ENCODE data around the gene CMBL. TPM values are rescaled to one million over a fixed set of nuclear protein-coding genes. Genes with fewer than 3 reads are reported as not detected.

CMBL gene
- total RNA-seq, 3 donors from 2014 or later, result 8.2 to 9.4 (median 9.2) TPM

- Histone ChIP-seq H3K4me3 (peak overlapping the region; percentile 77 to 99 (median 97)), H3K4me1 (no peaks in the 10 kb centered on the region), H3K27me3 (no peaks in the 10 kb centered on the region), H3K36me3 (no peaks in the 10 kb centered on the region), H3K9me3 (no peaks in the 10 kb centered on the region), H3K27ac (peak overlapping the region; percentile 95 to 99)
- intact Hi-C loops (cut with DNase I; ENCODE audit: low total_unique reads), result no loop called here
- no peak for TF ChIP-seq POLR2AphosphoS5 (IDR thresholded peaks at IDR 0.05)
- TF ChIP-seq CTCF (IDR thresholded peaks at IDR 0.05), result no peak
- TF ChIP-seq POLR2A (IDR thresholded peaks at IDR 0.05), result no peak
- no peak for DNase-seq (ENCODE audit: low spot score in 2 of 2)
Measured at GRCh38 chr5:10352430-10353240, 44.9 kb upstream of the CMBL start.

- no peak for TF ChIP-seq POLR2AphosphoS5 (IDR thresholded peaks at IDR 0.05)
- no peak for TF ChIP-seq CTCF (IDR thresholded peaks at IDR 0.05)
- no peak for TF ChIP-seq POLR2A (IDR thresholded peaks at IDR 0.05)
- Histone ChIP-seq H3K27me3 (no peaks in the 10 kb centered on the region), H3K27ac (peak overlapping the region in 1 of 2 donors; percentile 99), H3K9me3 (no peaks in the 10 kb centered on the region), H3K4me1 (no peaks in the 10 kb centered on the region), H3K36me3 (no peaks in the 10 kb centered on the region), H3K4me3 (no peak overlapping the region)
- no peak for DNase-seq (ENCODE audit: low spot score in 2 of 2)
- intact Hi-C loops (cut with DNase I; ENCODE audit: low total_unique reads), result no loop called here
Measured at GRCh38 chr5:10351919-10352318, 44.2 kb upstream of the CMBL start.

- no peaks in the 10 kb centered on the region for H3K9me3 ChIP-seq
- H3K4me1 ChIP-seq, result no peaks in the 10 kb centered on the region
- no peak overlapping the region for H3K4me3 ChIP-seq
- DNase-seq (ENCODE audit: low spot score in 2 of 2), result no peak
- H3K36me3 ChIP-seq, result no peaks in the 10 kb centered on the region
- intact Hi-C loops (cut with DNase I; ENCODE audit: low total_unique reads), result no loop called here
- TF ChIP-seq POLR2AphosphoS5 (IDR thresholded peaks at IDR 0.05) (no peak), POLR2A (IDR thresholded peaks at IDR 0.05) (no peak), CTCF (IDR thresholded peaks at IDR 0.05) (no peak)
- no peak overlapping the region for H3K27ac ChIP-seq
- no peaks in the 10 kb centered on the region for H3K27me3 ChIP-seq
Measured at GRCh38 chr5:10351199-10351905, 43.6 kb upstream of the CMBL start.

GRCh38 chr5:10348258-10348657 is 40.6 kb upstream of the CMBL start:
- no peaks in the 10 kb centered on the region for H3K4me1 ChIP-seq
- H3K4me3 ChIP-seq, result no peak overlapping the region
- H3K27me3 ChIP-seq, result no peaks in the 10 kb centered on the region
- H3K27ac ChIP-seq, result no peak overlapping the region
- DNase-seq (ENCODE audit: low spot score in 2 of 2), result no peak
- no peaks in the 10 kb centered on the region for H3K36me3 ChIP-seq
- TF ChIP-seq POLR2A (IDR thresholded peaks at IDR 0.05) (no peak), POLR2AphosphoS5 (IDR thresholded peaks at IDR 0.05) (no peak), CTCF (IDR thresholded peaks at IDR 0.05) (no peak)
- H3K9me3 ChIP-seq, result no peaks in the 10 kb centered on the region
- intact Hi-C loops (cut with DNase I; ENCODE audit: low total_unique reads), result no loop called here
